NCI-H524 (cell line): ENCODE measurements around the gene CAMTA1.
A peak's percentile ranks its signal among the peaks of the same experiment; 100 is the strongest.
"Not testable (repeated sequence)": the region's sequence is repeated elsewhere in the genome, so short reads cannot be mapped to it uniquely, and the experiment has no call there.

Experiments used
- DNase-seq, 2 experiments: peaks; one replicate each; lab custom pipeline; 2025; lab: John Stamatoyannopoulos, UW

CAMTA1 gene

DNA sequence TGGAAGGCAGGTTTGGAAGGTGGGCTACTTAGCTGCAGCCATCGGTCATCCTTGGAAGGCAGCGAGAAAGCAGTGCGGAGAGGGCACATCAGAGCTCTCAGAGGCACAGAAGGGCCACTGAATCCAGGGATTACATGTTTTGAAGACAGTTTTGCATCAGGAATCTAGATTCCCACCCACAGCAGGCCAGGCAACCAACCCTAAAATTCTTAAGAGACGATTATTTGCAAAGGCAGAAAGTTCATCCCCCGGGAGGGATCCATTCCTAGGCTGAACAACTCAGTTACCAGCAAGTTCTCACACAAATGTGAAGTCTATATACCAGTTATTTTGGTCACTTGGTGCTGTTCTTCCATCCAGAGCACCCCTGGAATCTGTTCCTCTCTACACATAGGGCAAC, 528.6 kb downstream of the CAMTA1 start:
- no peak for DNase-seq

DNA sequence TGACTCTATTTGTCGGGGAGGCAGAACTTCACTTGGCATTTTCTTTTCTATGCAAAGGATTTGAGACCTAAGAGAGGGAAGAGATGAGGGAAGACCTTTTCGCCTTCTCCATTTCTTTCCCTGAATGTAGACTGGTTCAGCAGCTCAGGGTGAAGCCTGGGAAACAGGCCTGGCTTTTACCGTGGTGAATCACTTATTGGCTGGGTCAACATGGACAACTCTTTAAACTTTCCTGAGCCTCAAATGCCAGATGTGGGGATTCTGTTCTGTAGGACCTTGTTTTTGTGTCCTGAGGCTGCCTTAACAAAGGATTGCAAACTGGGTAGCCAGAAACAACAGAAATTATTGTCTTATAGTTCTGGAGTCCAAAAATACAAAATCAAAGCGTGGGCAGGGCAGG, 530.1 kb downstream of the CAMTA1 start:
- no peak for DNase-seq

DNA sequence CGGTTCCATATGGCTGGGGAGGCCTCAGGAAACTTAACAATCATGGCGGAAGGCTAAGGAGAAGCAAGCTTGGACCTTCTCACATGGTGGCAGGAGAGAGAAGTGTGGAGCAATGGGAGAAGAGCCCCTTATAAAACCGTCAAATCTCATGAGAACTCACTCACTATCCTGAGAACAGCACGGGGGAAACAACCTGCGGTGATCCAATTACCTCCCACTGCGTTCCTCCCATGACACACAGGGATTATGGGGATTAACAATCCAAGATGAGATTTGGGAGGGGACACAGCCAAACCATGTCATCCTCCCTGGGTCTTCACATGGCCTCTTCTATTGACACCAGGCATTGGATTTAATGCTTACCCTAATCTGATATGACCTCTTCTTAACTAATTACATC, 530.7 kb downstream of the CAMTA1 start:
- no peak for DNase-seq

DNA sequence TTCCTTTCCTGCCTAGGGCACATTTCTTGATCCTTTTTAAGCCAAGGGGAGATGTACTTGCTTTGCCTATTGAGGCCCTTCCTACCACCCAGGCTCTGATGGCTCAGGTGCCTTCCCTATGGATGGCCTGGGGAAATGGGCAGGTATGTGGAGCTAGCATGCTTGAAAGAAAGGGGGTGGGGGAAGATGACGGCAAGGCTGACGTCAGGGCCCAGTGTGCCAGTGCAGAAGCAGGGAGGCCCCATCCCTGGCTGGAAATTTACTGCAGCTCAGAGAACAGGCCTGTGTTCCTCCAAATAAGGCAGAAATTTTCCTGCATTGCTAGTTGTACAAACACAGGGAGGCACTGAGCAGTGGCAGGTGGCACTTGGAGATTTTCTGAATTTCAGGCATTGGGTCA, 532.6 kb downstream of the CAMTA1 start:
- no peak for DNase-seq

DNA sequence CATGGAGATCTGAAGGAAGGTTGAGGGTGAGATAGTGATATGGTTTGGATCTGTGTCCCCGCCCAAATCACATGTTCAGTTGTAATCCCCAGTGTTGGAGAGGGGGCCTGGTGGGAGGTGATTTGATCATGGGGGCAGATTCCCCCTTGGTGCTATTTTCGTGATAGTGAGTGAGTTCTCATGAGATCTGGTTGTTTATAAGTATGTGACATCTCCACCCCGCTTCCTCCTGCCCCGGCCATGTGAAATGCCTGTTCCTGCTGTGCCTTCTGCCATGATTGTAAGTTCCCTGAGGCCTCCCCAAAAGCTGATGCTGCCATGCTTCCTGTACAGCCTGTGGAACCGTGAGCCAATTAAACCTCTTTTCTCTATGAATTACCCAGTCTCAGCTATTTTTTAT, 533.9 kb downstream of the CAMTA1 start:
- DNase-seq: no peak

DNA sequence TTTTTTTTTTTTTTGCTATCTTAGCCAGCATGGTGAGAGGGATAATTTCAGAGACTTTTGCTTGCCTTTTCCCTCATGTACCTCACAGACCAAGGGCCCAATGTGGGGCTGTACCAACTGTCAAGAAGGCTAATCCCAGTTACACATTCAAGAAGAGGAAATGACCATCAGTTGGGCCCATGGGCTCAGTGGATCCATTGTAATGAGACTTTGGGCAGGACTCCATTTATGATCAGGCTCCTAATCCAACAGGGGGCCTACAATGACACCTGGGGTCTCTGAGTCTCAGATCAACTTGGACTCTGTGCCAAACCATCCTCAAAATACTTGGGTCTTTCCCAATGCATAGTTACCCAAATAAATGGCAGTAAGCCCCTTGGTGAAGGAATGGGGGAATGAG, 535.4 kb downstream of the CAMTA1 start:
- no peak for DNase-seq

DNA sequence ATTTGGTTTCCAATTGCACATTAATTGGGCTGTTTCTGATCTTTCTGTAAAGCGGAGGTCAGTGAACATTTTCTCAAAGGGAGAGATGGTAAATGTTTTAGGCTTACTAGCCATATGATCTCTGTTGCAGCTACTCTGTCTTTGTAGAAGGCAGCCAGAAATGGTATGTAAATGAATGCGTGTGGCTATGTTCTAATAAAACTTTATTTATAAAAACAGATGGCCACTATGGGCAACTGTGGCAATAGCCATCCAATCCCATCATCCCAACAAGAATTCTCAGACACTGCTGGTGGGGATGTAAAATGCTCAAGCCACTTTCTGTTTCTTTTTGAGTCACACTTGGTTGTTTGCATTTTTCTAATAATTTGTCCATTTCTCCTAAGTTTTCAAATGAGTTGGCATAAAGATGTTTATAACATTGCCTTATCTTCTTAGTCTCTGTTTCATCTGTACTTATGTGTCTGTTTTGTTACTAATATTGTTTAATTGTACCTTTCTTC, 537.1 kb downstream of the CAMTA1 start:
- DNase-seq: no peak

DNA sequence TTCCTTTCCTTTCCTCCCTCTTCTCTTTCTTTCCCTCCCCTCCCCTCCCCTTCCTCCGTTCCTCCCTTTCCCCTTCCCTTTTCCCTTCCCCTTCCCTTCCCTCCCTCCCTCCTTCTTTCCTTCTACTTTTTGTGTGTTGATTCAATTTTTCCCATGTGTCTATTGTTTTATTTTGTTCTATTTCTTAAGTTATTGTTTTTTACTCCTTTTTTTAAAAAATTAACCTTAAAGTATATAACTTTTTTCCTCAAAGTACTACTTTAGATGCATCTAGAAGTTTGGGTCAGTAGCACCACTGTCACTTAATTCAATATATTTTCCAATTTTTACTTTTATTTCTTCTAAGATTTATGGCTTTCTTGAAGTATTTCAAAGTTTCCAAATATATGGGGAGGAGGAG, 537.7 kb downstream of the CAMTA1 start:
- DNase-seq: no peak

DNA sequence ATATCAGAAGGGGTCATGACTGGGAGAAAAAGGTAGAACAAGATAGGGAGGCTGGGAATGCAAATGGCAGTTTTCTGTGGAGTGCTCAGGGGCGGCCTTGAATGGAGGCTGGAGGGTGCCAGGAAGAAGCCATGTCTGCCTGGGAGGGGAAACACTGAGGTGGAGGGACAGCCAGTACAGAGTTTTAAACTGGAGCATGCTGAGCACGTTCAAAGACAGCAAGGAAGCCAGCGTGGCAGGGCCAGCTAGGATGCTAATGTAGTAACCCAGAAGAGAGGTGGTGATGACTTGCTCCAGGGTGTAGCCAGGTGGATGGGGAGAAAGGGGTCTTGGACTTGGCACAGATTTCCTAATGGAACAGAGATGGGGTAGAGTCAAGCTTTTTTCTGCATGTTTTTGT, 540.0 kb downstream of the CAMTA1 start:
- DNase-seq: no peak

DNA sequence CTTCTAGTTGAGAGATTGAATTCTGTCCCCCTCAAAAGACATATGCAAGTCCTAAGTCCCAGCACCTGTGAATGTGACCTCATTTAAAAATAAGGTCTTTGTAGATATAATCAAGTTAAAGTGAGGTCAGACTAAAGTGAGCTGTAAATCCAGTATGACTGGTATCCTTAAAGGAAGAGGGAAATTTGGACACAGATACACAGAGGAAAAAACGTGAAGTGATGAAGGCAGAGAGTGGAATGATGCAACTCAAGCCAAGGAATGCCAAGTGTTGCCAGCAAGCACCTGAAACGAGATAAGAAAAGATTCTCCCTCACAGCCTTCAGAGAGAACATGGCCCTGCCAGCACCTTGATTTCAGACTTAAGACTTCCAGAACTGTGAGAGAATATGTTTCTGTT, 541.1 kb downstream of the CAMTA1 start:
- DNase-seq: no peak

DNA sequence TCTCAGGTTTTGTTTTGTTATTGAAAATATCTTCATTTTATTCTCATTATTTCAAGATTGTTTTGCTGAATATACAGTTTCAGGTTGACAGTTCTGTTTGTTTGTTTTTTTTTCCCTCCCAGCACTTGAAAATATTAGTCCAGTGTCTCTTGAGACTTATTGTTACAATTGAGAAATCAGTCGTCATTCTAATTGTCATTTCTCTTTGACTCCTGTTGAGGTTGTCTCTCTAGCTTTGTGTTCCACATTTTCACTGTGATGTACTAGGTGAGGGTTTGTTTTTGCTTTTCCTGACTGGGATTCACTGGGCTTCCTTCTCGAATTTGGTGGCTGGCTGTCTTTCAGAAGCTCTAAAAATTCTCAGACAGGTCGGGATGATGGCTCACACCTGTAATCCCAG, 542.6 kb downstream of the CAMTA1 start:
- DNase-seq: no peak

DNA sequence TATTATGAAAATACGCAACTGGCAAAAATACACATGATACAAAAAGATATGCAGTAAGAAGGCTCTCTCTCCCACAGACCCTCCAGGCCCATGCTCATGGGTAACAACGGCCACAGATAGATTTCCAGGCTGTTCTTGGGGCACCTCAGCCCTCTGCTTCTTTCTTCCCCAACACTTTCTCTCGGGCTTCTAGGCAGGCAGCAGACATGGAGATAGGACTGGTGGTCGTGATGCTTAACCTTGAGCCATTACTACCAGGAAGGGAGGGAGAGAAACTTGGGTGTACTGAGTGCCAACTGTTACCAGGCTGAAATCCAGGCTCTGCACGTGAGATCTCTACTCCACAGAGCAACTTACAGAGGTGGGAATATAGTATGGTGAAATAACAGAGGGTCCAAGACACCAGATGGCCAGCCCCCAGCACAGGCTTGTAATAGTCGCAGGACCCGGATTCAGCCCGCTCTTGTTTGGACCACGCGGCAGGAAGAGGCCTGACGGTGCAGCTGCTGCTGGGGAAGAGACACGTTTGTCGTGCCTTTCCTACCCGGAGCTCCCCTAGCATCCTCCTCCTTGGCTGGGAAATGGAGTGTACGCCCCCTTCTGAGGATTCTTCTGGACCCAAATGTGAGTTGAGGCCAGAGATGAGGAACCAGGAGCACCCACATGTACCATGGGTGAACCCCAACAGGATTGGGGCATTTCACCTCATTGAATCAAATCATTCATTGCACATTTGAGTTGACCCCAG, 544.8 kb downstream of the CAMTA1 start:
- DNase-seq: no peak

DNA sequence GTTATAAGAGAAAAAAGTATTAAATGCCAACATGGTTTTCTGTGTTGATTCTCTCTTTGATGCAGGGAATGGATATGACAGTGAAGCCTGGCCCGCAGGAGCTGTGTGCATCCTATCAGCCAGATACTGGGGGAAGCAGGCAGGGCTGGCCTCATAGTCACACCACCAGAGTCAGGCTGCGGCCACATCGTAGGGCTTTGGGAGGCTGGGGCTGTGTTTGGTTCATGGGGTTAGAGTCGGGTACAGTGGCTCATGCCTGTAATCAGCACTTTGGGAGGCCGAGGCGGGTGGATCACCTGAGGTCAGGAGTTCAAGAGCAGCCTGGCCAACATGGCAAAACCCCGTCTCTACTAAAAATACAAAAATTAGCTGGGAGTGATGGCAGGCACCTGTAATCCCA, 545.5 kb downstream of the CAMTA1 start:
- not testable (repeated sequence) for DNase-seq

DNA sequence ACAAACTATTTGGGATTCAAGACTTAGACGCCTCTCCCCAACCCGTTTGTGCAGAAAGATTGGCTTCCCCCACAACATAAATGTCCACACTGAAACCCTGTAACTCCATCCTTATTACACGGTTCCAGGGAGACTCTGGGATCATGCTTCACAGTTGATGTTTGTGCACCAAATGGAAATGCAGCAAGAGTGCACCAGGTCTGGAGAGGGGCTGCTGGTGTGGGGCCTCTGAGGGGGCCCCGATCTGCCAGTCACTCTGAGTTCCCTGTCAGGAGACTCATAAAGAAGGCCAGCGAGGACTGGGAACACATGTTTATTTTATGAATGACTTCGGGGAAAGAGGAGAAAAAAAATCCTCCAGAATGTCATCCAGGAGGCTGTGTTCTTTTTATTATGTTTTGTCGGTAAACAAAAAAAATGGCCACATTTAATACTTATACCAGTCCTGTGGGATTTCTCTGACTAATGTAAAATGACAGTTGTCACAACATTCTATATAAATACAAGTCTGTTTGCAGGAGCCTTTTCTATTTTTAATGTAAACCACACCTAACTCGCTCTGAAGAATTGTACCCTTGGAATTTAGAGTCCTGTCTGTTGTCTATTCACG, 546.8 kb downstream of the CAMTA1 start:
- no peak for DNase-seq

DNA sequence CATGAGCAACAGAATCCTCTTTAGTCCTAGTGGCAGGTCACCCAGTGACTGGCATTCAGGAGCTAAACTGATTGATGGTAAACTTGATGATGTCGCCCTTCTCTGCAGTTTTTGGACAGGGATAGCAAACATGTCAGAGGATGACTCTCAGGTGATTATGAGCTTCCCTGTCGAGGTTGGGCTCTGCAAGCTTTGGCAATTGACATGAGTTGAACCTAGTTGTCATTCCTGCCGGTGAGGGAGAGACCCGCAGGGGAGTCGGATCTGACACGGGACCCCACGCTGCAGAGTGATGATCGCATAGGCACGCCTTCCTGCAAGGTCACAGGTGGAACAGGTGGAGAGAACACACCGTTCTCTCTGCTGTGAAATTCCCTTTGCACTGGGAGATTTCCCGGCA, 547.8 kb downstream of the CAMTA1 start:
- DNase-seq: no peak

DNA sequence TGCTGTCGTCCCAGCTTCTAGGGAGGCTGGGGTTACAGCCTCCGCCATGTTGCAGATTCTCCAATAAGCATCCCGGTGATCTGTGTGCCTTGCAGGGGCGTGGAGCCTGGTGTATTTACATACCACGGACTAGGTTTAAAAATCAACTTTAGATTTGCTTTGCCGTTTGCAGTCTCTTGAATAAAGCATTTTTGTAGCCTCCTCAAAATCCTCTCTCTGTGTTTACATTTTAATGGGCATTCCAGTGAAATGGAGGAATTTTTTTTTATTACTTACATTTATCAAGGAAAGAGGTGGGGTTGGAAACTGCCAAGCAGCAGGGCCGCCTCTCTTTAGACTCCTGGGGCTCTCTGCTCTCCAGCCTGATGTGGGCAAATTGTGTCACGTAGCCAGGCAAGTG, 548.4 kb downstream of the CAMTA1 start:
- DNase-seq: no peak

DNA sequence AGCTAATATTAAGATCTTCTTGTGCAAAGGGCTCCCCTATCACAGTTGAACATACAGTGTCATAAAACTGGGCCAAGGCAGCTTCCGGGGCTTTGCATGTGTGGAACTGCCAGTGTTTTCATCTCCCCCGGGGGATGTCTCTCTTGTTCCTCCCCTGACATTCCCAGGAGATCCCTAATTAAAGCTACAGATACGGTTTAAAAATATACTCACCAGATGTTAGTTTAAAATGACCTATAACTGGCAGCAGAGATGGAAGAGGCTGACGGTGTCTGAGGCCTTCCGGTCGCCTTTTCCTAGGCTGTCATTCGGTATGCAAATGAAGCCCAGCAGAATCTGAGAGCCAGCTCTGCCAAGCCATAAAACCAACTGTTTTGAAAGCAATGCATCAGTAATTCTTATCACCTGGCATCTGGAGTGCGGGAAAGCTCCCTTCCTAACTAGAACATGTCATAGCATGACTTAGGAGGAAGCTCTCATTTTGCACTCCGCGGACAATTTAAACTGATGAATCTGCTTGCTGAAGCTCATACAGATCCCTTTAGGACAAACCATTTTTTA, 549.3 kb downstream of the CAMTA1 start:
- DNase-seq: peak; percentile 36 to 85

DNA sequence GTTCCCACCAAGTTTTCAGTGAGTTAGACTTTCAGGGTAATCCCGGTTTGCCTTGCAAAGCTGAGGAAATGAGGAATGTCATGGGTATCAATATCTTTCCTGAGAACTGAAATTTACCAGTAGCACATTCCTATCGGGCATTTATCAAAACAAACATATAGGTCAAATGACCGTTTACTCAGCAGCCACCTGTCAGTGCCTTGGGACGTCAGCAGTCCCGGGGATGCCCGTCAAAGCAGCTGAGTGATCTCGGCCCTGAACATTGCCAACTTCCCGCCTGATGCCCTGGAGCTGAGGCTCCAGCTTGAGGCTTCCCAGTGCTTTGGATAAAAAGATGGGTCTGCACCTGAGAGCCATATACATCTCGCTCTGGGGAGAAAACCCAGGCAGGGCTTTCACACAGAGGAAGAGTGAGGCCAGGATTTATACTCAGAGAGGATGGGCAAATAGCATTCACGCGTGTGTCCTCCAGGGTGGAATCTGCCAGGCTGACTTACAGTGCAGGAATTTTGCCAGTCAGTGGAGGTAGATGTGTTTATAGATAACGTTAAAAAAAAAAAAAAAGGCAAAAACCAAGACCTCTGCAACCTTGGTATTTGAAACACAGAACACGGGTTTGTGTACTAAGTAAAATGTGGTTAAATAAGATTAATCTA, 550.1 kb downstream of the CAMTA1 start:
- DNase-seq: no peak

DNA sequence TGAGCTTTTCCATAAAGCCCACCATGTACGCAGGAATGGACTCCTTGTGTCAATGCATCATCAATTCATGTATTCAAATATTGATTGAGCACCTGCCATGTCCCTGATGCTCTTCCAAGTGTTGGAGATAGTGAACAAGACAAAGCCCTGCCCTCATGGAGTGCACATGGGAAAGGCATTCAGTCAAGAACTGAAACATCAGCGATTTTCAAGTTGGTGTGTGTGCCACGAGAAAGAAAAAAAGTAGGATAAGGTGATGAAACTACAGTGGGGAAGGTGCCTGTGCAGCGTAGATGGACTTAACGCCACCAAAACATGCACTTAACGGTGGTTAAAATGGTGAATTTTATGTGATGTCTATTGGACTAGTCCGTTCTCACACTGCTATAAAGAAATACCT, 553.2 kb downstream of the CAMTA1 start:
- DNase-seq: no peak

DNA sequence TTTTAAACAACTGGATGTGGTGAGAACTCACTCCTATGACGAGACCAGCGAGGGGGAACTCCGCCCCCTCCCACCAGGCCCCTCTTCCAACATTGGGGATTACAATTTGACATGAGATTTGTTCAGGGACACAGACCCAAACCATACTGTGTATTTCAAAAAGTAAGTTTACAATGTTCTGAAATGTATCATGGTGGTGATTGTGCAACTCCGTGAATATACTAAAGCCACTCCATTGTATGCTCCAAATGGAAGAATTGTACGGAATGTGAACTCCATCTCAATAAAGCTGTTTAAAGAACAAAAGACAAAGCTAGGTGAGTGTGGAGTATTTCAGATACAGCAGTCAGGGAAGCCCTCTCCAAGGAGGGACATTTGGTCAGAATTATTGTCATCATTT, 553.8 kb downstream of the CAMTA1 start:
- no peak for DNase-seq

DNA sequence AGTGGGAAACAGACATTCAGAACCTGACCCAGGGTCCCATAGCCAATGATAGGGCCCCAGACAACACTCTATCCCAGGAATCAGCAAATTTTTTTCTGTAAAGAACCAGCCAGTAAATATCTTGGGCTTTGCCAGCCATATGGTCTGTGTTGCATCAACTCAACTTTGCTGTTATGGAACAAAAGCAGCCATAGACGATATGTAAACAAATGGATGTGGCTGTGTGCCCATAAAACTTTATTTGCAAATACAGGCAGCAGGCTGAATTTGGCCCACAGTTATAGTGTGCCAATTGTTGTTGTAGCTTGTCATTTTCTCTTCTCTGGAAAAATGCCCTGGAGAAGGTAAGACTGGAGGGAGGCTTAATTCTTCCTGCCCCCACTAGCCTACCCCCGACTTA, 554.7 kb downstream of the CAMTA1 start:
- no peak for DNase-seq

DNA sequence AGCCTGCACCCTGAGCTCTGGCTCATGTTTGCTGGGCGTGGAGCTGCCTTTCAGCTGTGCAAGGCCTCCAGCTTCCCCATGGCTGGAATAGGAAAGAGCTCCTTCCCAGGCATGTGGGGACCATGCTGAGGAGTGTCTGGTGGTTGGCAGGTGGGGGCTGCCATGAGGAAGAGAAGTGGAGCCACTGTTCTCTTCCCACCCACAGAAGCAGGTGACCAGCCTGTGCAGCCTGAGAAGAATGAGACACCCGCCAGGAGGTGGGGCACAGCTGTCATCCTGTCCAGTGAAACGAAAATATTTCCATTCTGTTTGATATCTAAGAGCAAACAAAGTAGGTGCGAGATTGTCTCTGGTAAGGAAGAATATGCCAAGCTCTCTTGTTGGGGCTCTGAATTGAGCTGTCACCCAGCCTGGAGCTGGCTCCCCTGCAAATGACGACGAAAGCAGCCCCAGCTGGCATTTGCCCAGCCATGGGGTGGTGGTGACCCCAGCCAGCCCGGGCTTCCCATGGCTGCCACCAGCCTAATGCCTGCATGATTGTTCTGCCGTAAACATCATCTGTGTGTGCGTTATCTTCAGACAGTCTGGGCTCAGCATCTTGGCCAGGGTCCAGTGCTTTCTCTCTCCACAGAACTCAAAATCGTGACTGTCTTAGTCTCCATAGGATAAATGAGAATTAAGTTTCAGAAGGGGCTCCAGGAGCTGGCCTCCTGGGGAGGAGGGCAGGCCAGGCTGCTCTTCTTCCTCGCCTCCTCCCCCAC, 556.1 kb downstream of the CAMTA1 start:
- DNase-seq: no peak
